GM12891 (cell line): Measurements from ENCODE around the gene ALKBH3.

ENCODE experiments used
- PAX5 ChIP-seq: IDR thresholded peaks from 2 replicates; pipeline ENCODE4 v1.6.1; 2011; ENCODE audit warnings: low read length, moderate library complexity, mild to moderate bottlenecking; ENCODE audit not compliant: insufficient read depth, severe bottlenecking
- POLR2A ChIP-seq: IDR thresholded peaks from 2 replicates; pipeline ENCODE4 v1.6.1; 2011; ENCODE audit warnings: low read depth, low read length, control low read depth
- POLR2AphosphoS5 ChIP-seq: IDR thresholded peaks from 2 replicates; pipeline ENCODE4 v1.6.1; 2011; ENCODE audit warnings: low read depth, low read length, control low read depth
- TAF1 ChIP-seq: IDR thresholded peaks from 2 replicates; pipeline ENCODE4 v1.6.1; 2011; ENCODE audit warnings: low read depth, low read length, control low read depth

DNA sequence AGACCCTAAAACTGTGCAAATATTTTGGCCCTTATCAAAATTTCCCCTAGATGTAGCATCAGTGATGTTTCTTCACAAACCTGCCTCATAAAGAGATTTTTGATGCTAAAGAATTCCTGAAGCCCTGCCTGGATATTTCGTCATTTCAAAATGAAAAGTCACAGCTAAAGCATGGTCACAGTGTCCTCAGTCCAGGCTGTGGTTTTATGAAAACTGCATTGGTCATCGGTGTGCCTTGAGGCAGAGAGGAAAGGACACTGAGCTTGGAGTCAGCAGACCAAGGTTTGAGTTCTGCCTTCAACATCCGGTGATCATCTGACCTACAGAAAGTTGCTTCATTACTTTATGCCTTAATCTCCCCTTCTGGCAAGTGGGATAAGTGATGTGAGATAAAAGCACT is 34.8 kb upstream of the ALKBH3 start:
- TF ChIP-seq POLR2AphosphoS5 (no peak), PAX5 (no peak), POLR2A (no peak), TAF1 (no peak)
